OCI-LY7 (cell line): Measurements from ENCODE around the gene CDRT4. TPM values are rescaled to one million over a fixed set of nuclear protein-coding genes. Genes with fewer than 3 reads are reported as not detected.

Experiments used
- BruUV-seq: library from RNA; stranded (reverse); fragments of 400-500 nt; replicated peaks from 2 replicates; lab custom pipeline; 2021; lab: Mats Ljungman, UMichigan
- CTCF ChIA-PET: fragments of 300-600 bp; sonication (Branson Sonifier 250); formaldehyde crosslinking; loops from one replicate; lab custom pipeline; 2022; ENCODE audit warnings: antibody characterized with exemption; ENCODE audit not compliant: unreplicated experiment; lab: Charles Lee
- POLR2A ChIA-PET: fragments of 300-600 bp; sonication (Branson Sonifier 250); formaldehyde crosslinking; loops from one replicate; lab custom pipeline; 2022; ENCODE audit warnings: antibody characterized with exemption; lab: Charles Lee
- DNase-seq: peaks from one replicate; pipeline ENCODE4 v3.0.0-alpha.2; 2015; ENCODE audit warnings: low spot score
- H2AFZ ChIP-seq: fragments of 200-600 bp; sonication (generic), shearing (Covaris generic); 2 replicates; pipeline ENCODE4 v1.6.1; 2014; ENCODE audit warnings: mild to moderate bottlenecking, antibody characterized with exemption, low read length, moderate library complexity
- H3K27ac ChIP-seq: fragments of 200-600 bp; sonication (generic); 2 replicates; pipeline ENCODE4 v1.5.1; 2014; ENCODE audit warnings: mixed run types, low read depth, mild to moderate bottlenecking, moderate library complexity, low read length, inconsistent platforms; ENCODE audit not compliant: poor library complexity, severe bottlenecking
- H3K36me3 ChIP-seq: fragments of 200-600 bp; sonication (generic); 2 replicates; pipeline ENCODE4 v1.6.1; 2014; ENCODE audit warnings: mild to moderate bottlenecking, antibody characterized with exemption, low read length, moderate library complexity, mixed read lengths; ENCODE audit not compliant: insufficient read depth
- H3K4me1 ChIP-seq: fragments of 200-600 bp; sonication (generic); 2 replicates; pipeline ENCODE4 v1.5.1; 2014; ENCODE audit warnings: mild to moderate bottlenecking, low read length; ENCODE audit not compliant: insufficient read depth, poor library complexity, severe bottlenecking
- H3K4me2 ChIP-seq: fragments of 200-600 bp; sonication (generic); 2 replicates; pipeline ENCODE4 v1.6.1; 2014; ENCODE audit warnings: mild to moderate bottlenecking, low read length
- H3K4me3 ChIP-seq: fragments of 200-600 bp; sonication (generic); 2 replicates; pipeline ENCODE4 v1.5.1; 2014; ENCODE audit warnings: mild to moderate bottlenecking, low read depth, low read length; ENCODE audit not compliant: poor library complexity, severe bottlenecking
- H3K79me2 ChIP-seq: fragments of 200-600 bp; sonication (generic); 2 replicates; pipeline ENCODE4 v1.6.1; 2016; ENCODE audit warnings: low read depth, mild to moderate bottlenecking, low read length, moderate library complexity, mixed read lengths; ENCODE audit not compliant: insufficient read depth
- H3K9me2 ChIP-seq: fragments of 200-600 bp; sonication (generic); 2 replicates; pipeline ENCODE4 v1.6.1; 2016; ENCODE audit warnings: mild to moderate bottlenecking, low read length, mixed read lengths; ENCODE audit not compliant: insufficient read depth
- H3K9me3 ChIP-seq: fragments of 200-600 bp; sonication (generic); 2 replicates; pipeline ENCODE4 v1.6.1; 2014; ENCODE audit warnings: mild to moderate bottlenecking, mixed run types, low read length, mixed read lengths
- H4K20me1 ChIP-seq: fragments of 200-600 bp; sonication (generic); 2 replicates; pipeline ENCODE4 v1.6.1; 2014; ENCODE audit warnings: mild to moderate bottlenecking, antibody characterized with exemption, low read length, moderate library complexity, mixed read lengths; ENCODE audit not compliant: insufficient read depth
- CTCF ChIP-seq: fragments of 200-600 bp; sonication (generic); conservative IDR thresholded peaks from 2 replicates; pipeline ENCODE4 v1.5.1; 2014; ENCODE audit warnings: mild to moderate bottlenecking, antibody characterized with exemption, low read length, moderate library complexity, mixed read lengths
- EZH2phosphoT487 ChIP-seq: fragments of 200-600 bp; sonication (generic); IDR thresholded peaks from 2 replicates; pipeline ENCODE4 v1.6.1; 2018; ENCODE audit warnings: low read depth, borderline replicate concordance, mild to moderate bottlenecking, mixed run types, antibody characterized with exemption, low read length, moderate library complexity, mixed read lengths
- intact Hi-C: fragments of 100-400 bp; cut with micrococcal nuclease; formaldehyde crosslinking; loops from one replicate; pipeline ENCODE4 v1.10.0; 2022; ENCODE audit not compliant: unreplicated experiment
- total RNA-seq, 2 experiments: library from RNA; depleted of rRNA in 1 of 2; stranded (reverse); fragments of >200 nt in 1 of 2; shearing (Covaris generic) in 1 of 2; gene quantifications; 2 replicates each; pipeline ENCODE4 v1.2.3, GENCODE V29; 2014 to 2022

CDRT4 gene
- total RNA-seq, 2 experiments from 2014 or later: 1.7 to 6.2 TPM

GRCh38 chr17:15434956-15435355, 32.5 kb downstream of the CDRT4 start:
- H3K27ac ChIP-seq: no peak overlapping the region
- H2AFZ ChIP-seq: no peak overlapping the region
- H3K36me3 ChIP-seq: peaks cover 6% of the 10 kb centered on the region; the same call in 1 of the 2 replicates
- no peak for DNase-seq
- no peak overlapping the region for H3K4me3 ChIP-seq
- no peaks in the 10 kb centered on the region for H4K20me1 ChIP-seq
- H3K9me2 ChIP-seq: no peaks in the 10 kb centered on the region
- H3K79me2 ChIP-seq: no peaks in the 10 kb centered on the region
- CTCF ChIA-PET: no interaction called here
- peaks cover 8% of the 10 kb centered on the region; the same call in 1 of the 2 replicates for H3K9me3 ChIP-seq
- intact Hi-C loops: no loop called here
- no TSS peak for BruUV-seq
- TF ChIP-seq EZH2phosphoT487: no peak
- no peak for TF ChIP-seq CTCF
- POLR2A ChIA-PET: interaction anchor here (0.6 kb wide), 1 partner anchor 1070 kb away, joined by 3 read pairs; no protein-coding TSS in a partner anchor
- H3K4me1 ChIP-seq: peaks cover 9% of the 10 kb centered on the region
- no peak overlapping the region for H3K4me2 ChIP-seq

- no peaks in the 10 kb centered on the region for H4K20me1 ChIP-seq
- no peak overlapping the region for H3K27ac ChIP-seq
- peaks cover 9% of the 10 kb centered on the region for H3K4me1 ChIP-seq
- H3K4me2 ChIP-seq: no peak overlapping the region
- ChIA-PET CTCF (no interaction called here), POLR2A (interaction anchor here (0.6 kb wide), 1 partner anchor 267 kb away, joined by 4 read pairs; no protein-coding TSS in a partner anchor)
- no peak for DNase-seq
- TF ChIP-seq EZH2phosphoT487 (no peak), CTCF (no peak)
- no peak overlapping the region for H3K4me3 ChIP-seq
- intact Hi-C loops: no loop called here
- BruUV-seq: no TSS peak
- peaks cover 6% of the 10 kb centered on the region; the same call in 1 of the 2 replicates for H3K36me3 ChIP-seq
- no peaks in the 10 kb centered on the region for H3K9me2 ChIP-seq
- no peaks in the 10 kb centered on the region for H3K79me2 ChIP-seq
- peaks cover 8% of the 10 kb centered on the region; the same call in 1 of the 2 replicates for H3K9me3 ChIP-seq
- no peak overlapping the region for H2AFZ ChIP-seq
Observed at GRCh38 chr17:15432807-15433611, 34.4 kb downstream of the CDRT4 start.

GRCh38 chr17:15431766-15432165, 35.7 kb downstream of the CDRT4 start:
- CTCF ChIA-PET: no interaction called here
- no peak overlapping the region for H3K4me2 ChIP-seq
- intact Hi-C loops: no loop called here
- TF ChIP-seq CTCF (no peak), EZH2phosphoT487 (no peak)
- H3K4me3 ChIP-seq: no peak overlapping the region
- no peak overlapping the region for H2AFZ ChIP-seq
- no peaks in the 10 kb centered on the region for H3K9me2 ChIP-seq
- H4K20me1 ChIP-seq: no peaks in the 10 kb centered on the region
- H3K9me3 ChIP-seq: no peaks in the 10 kb centered on the region; the same call in 1 of the 2 replicates
- no TSS peak for BruUV-seq
- no peak for DNase-seq
- POLR2A ChIA-PET: interaction anchor here (0.7 kb wide), 1 partner anchor 9 kb away, joined by 3 read pairs; no protein-coding TSS in a partner anchor
- peaks cover 4% of the 10 kb centered on the region for H3K4me1 ChIP-seq
- no peaks in the 10 kb centered on the region for H3K36me3 ChIP-seq
- no peak overlapping the region for H3K27ac ChIP-seq
- no peaks in the 10 kb centered on the region for H3K79me2 ChIP-seq
